ENCODE measurements around the gene GAREM1.
"Not testable (repeated sequence)": the region's sequence is repeated elsewhere in the genome, so short reads cannot be mapped to it uniquely, and the experiment has no call there.

GAREM1 gene

GRCh38 chr18:32296851-32297250 lies 173.8 kb downstream of the GAREM1 start:
- no peak for TF ChIP-seq CTCF (IDR thresholded peaks at IDR 0.05; ENCODE audit: extremely low read depth, insufficient read depth, missing control alignments)
- DNase-seq (ENCODE audit: low spot score), result no peak
- in situ Hi-C loops (cut with MboI; ENCODE audit: low pct_unique_long_range_greater_than_20kb, low sequenced_read_pairs, unreplicated experiment), result no loop called here

GRCh38 chr18:32295604-32296003 lies 175.1 kb downstream of the GAREM1 start:
- TF ChIP-seq CTCF (IDR thresholded peaks at IDR 0.05; ENCODE audit: extremely low read depth, insufficient read depth, missing control alignments), result no peak
- in situ Hi-C loops (cut with MboI; ENCODE audit: low pct_unique_long_range_greater_than_20kb, low sequenced_read_pairs, unreplicated experiment), result no loop called here
- DNase-seq (ENCODE audit: low spot score), result no peak

- in situ Hi-C loops (cut with MboI; ENCODE audit: low pct_unique_long_range_greater_than_20kb, low sequenced_read_pairs, unreplicated experiment), result no loop called here
- TF ChIP-seq CTCF (IDR thresholded peaks at IDR 0.05; ENCODE audit: extremely low read depth, insufficient read depth, missing control alignments), result no peak
- no peak for DNase-seq (ENCODE audit: low spot score)
Observed at GRCh38 chr18:32293107-32293506, 177.6 kb downstream of the GAREM1 start.

GRCh38 chr18:32291623-32292022 lies 179.1 kb downstream of the GAREM1 start:
- DNase-seq (ENCODE audit: low spot score); in situ Hi-C loops (cut with MboI; ENCODE audit: low pct_unique_long_range_greater_than_20kb, low sequenced_read_pairs, unreplicated experiment): not testable (repeated sequence)

GRCh38 chr18:32290810-32291209 lies 179.9 kb downstream of the GAREM1 start:
- no peak for DNase-seq (ENCODE audit: low spot score)
- in situ Hi-C loops (cut with MboI; ENCODE audit: low pct_unique_long_range_greater_than_20kb, low sequenced_read_pairs, unreplicated experiment), result no loop called here
- TF ChIP-seq CTCF (IDR thresholded peaks at IDR 0.05; ENCODE audit: extremely low read depth, insufficient read depth, missing control alignments), result no peak

- in situ Hi-C loops (cut with MboI; ENCODE audit: low pct_unique_long_range_greater_than_20kb, low sequenced_read_pairs, unreplicated experiment), result no loop called here
- DNase-seq (ENCODE audit: low spot score), result peak; percentile 41
- TF ChIP-seq CTCF (IDR thresholded peaks at IDR 0.05; ENCODE audit: extremely low read depth, insufficient read depth, missing control alignments), result peak; percentile 60
Observed at GRCh38 chr18:32289483-32290075, 181.1 kb downstream of the GAREM1 start.

- in situ Hi-C loops (cut with MboI; ENCODE audit: low pct_unique_long_range_greater_than_20kb, low sequenced_read_pairs, unreplicated experiment), result no loop called here
- TF ChIP-seq CTCF (IDR thresholded peaks at IDR 0.05; ENCODE audit: extremely low read depth, insufficient read depth, missing control alignments), result no peak
- no peak for DNase-seq (ENCODE audit: low spot score)
Observed at GRCh38 chr18:32287873-32288272, 182.8 kb downstream of the GAREM1 start.

Measured in GM13977 (cell line).